Measurements from ENCODE around the gene STIMATE.

The STIMATE gene

DNA sequence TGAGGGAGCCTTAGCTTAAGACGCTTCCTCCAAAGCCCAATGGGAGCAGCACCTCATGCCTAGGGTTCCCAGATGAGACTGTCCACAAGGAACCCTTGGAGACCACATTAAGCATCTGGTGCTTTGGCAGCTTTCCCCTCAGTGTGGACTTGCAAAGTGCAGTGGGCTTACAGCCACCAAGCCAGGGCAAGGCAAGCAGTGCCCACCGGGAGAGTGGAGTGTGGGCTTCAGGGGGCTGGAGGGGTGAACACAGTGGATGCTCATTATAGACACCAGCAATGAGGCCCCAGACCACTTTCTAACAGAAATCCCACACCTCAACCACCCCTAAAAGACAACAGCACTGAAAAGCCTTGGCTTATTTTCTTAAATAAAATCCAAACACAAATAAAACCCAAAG is 53.5 kb downstream of the STIMATE start:
- Mint-ChIP-seq H3K4me1 (peaks cover 6% of the 10 kb centered on the region), H3K36me3 (peaks cover 43% of the 10 kb centered on the region), H3K4me3 (no peak overlapping the region), H3K27me3 (no peaks in the 10 kb centered on the region), H3K9me3 (no peaks in the 10 kb centered on the region), H3K27ac (no peak overlapping the region)
- no peak for ATAC-seq

DNA sequence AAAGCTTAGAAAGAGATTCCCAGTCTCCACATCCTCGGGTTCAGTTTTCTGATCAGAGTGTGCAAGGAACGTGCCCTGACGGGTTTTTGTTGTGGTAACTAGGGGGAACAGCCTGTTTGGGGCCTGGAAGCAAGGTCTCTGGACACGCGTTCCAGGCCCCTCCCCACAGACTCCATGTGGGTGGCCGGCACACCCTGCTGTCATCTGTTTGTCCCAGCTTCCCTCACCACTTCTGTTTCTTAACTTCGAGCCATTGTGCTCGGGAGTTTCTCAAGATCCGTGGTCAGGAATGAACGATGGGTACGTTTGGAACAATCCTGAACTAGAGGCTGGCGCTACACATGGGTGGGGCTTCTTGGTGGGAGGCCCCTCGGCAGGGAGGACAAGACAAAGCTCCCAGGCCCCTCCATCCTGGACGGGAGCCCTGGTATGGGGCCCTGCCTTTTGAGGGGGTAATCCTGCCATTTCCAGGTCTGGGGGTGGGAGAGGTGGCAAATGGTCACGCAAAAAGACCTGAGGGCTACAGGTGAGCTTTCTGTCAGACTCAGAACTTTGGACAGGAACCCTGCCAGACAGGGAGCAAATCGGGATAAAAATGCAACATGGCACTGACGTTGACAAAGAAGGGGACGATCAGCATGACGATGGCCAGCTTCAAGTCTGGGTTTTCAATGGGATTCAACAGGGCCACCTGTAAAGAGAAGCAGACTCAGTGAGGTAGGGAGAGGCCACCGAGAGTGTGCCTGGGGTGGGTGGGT is 54.1 kb downstream of the STIMATE start:
- H3K27ac Mint-ChIP-seq = no peak overlapping the region
- no peaks in the 10 kb centered on the region for H3K27me3 Mint-ChIP-seq
- H3K36me3 Mint-ChIP-seq = peaks cover 42% of the 10 kb centered on the region
- peaks cover 6% of the 10 kb centered on the region for H3K4me1 Mint-ChIP-seq
- H3K9me3 Mint-ChIP-seq = no peaks in the 10 kb centered on the region
- no peak for ATAC-seq
- no peak overlapping the region for H3K4me3 Mint-ChIP-seq

DNA sequence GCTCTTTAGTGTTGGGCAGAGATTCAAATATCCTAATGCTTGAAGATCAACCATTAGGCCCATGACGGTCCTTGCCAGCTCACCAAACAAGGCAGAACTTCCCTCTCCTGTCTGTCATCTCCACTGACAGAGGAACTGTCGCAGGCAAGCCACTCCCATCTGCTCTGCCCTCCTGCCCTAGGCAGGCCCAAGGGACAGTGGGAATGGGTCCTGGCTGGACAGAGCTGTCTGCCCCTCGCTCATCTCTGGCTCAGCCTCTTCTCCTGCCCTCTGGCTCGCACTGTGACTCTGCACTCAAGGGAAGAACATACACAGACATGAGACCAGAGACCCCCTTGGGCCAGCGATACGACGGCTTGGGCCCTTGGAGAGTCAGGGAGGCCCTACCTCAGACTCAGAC is 54.9 kb downstream of the STIMATE start:
- ATAC-seq = no peak
- Mint-ChIP-seq H3K36me3 (peaks cover 40% of the 10 kb centered on the region), H3K9me3 (no peaks in the 10 kb centered on the region), H3K27ac (no peak overlapping the region), H3K4me1 (peaks cover 6% of the 10 kb centered on the region), H3K4me3 (no peak overlapping the region), H3K27me3 (no peaks in the 10 kb centered on the region)

DNA sequence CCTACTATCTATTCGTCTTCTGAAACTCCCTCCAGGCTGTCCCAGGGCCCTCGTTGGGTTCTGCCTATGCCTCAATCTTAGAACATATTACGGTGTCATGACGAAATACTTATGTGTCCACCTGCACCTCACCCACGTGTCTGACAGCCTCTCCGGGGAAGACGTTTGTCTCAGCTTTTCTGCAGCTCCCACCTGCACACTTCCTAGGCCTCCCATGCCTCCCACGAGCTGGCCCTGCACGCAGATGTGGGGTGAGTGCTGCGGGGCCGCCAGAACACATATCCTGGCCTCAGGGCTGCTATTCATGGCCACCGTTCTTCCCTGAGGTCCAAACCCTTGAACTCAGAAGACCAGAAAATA is 55.4 kb downstream of the STIMATE start:
- peaks cover 39% of the 10 kb centered on the region for H3K36me3 Mint-ChIP-seq
- no peak for ATAC-seq
- H3K9me3 Mint-ChIP-seq = no peaks in the 10 kb centered on the region
- H3K27me3 Mint-ChIP-seq = no peaks in the 10 kb centered on the region
- no peak overlapping the region for H3K4me3 Mint-ChIP-seq
- H3K27ac Mint-ChIP-seq = no peak overlapping the region
- H3K4me1 Mint-ChIP-seq = peaks cover 6% of the 10 kb centered on the region

DNA sequence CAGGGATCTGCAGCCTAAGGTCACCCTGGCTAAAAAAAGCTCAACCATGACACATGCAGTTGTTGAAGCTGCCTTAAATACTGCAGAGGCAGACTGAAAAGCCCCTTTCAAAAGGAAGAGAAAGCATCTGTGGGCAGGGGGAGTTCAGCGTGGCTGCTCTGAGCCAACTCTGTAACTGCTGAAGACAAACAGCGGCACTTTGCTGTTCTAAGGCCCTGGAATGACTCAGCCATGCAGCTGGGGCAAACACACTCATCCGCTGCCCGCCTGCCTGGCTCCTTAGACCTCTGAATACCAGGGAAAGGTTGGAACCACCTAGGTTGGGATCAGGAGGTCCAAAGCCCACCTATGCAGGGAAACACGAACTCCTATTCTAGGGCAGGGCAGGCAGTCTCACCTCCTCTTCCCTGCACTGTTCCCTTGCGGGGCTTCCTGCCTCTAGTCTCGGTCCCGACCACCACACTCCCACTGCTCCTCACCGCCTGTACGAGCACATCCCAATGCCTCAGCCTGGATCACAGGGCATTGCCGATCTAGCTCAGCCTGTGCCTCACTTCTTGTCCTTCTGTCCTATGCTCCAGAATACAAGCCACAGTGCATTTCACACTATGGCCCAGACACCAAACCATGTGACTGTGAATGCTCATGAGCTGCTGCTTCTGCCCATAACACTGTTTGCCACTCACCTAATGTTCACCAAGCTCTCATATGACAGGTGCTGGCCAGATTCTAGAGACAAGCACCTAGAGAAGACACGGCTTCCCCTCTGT is 56.0 kb downstream of the STIMATE start:
- H3K36me3 Mint-ChIP-seq = peaks cover 44% of the 10 kb centered on the region
- peaks cover 12% of the 10 kb centered on the region for H3K4me1 Mint-ChIP-seq
- no peaks in the 10 kb centered on the region for H3K27me3 Mint-ChIP-seq
- no peaks in the 10 kb centered on the region for H3K9me3 Mint-ChIP-seq
- peak; percentile 72 for ATAC-seq
- H3K4me3 Mint-ChIP-seq = no peak overlapping the region
- no peak overlapping the region for H3K27ac Mint-ChIP-seq

DNA sequence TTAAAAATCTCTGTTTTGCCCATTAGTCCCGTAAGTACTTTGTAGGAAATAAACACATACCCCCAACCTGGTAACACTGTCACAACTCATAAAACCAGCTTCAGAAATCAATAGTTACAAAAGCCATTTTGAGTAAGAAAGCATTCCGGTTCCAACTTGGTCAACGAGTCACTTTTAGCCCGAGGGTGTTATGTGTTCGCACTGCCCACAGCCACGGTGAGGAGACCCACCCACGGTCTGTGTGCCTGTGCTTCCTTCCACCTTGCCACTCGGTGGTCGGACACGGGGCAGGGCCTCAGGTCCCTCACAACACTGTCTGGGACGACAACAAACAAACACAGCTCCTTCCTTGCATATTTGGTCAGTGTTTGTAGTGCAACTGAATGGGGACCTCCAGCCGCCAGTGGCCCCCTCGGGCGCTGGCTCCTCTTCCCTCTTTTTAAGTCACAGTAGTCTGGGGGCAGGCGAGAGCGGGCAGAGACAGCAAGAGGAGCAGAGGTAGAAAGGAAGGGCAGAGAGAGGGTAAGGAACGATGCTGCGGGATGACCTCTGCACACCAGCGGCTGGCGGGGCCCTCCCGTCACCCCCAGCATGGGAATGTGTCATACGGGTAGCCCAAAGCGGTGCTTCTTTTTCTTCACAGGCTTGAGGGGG is 57.3 kb downstream of the STIMATE start:
- peaks cover 47% of the 10 kb centered on the region for H3K36me3 Mint-ChIP-seq
- peaks cover 12% of the 10 kb centered on the region for H3K4me1 Mint-ChIP-seq
- no peak for ATAC-seq
- no peak overlapping the region for H3K27ac Mint-ChIP-seq
- no peak overlapping the region for H3K4me3 Mint-ChIP-seq
- H3K9me3 Mint-ChIP-seq = no peaks in the 10 kb centered on the region
- no peaks in the 10 kb centered on the region for H3K27me3 Mint-ChIP-seq

DNA sequence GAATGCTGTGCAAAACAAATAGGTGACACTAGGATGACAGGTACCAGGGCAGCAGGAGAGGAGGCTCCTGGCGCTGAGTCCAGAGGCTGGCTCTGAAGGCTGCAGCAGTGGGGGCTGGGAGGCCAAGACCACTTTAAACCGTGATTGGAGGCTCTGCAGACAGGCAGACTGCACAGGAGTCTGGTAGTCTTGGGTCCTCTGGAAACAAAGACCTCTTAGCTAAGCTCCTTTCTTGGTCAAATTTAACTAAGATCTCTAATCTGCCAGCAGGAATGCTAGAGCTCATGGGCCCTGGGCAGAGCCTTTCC is 58.1 kb downstream of the STIMATE start:
- H3K27ac Mint-ChIP-seq = no peak overlapping the region
- no peak for ATAC-seq
- peaks cover 12% of the 10 kb centered on the region for H3K4me1 Mint-ChIP-seq
- H3K9me3 Mint-ChIP-seq = no peaks in the 10 kb centered on the region
- peaks cover 41% of the 10 kb centered on the region for H3K36me3 Mint-ChIP-seq
- no peaks in the 10 kb centered on the region for H3K27me3 Mint-ChIP-seq
- H3K4me3 Mint-ChIP-seq = no peak overlapping the region

DNA sequence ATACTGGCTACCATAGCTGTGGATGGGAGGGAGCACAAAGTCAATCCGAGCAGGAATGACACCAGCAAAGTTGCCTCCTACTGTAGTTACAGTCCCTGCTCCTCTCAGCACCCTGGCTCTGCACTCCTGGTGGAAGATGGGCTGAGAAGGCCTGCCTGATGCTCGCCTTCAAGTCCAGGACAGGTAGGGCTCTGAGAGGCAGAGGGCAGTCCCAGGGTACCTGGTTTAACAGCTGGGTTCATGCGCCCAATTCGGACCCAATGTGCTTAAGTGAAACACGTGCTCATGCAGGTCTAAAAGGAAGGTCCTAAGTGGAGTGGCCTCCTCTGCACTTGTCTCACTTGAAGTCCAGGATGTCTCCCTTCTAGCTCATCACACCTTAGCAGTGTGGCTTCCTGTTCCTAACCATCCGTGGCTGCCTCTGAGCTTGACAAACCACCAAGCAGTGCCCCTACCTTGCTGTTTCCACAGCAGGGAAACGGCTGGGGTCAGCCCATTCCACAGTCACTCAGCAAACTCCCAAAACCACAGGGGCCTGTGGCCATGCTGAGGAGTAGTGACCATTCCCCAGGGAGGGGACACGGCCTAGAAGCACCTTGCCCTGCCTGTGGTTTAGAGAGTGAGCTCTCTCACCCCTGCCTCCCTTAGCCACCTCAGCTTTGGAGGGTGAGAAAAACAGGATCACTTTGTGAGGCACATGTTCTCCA is 58.6 kb downstream of the STIMATE start:
- H3K27ac Mint-ChIP-seq = no peak overlapping the region
- no peak for ATAC-seq
- no peaks in the 10 kb centered on the region for H3K9me3 Mint-ChIP-seq
- no peak overlapping the region for H3K4me3 Mint-ChIP-seq
- peaks cover 41% of the 10 kb centered on the region for H3K36me3 Mint-ChIP-seq
- H3K27me3 Mint-ChIP-seq = no peaks in the 10 kb centered on the region
- H3K4me1 Mint-ChIP-seq = peaks cover 12% of the 10 kb centered on the region

DNA sequence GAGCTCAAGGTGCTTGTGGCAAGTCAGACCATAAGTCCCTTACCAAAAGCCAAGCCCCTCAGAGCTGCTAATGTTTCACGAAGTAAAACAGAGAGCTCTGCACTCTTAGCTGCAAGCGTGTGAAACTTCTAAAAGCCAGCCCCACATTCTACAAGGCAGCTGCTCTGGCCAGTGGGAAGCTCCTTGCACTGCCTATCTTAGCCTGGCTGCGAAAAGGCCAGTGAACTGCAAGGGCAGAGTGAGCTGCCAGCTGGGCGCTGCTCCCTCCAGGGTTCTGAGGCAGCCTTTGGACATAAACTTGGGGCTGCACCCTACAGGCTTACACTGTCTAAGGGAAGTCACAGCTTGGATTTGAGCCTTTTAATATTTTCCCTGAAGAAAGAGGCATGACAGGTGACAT is 60.4 kb downstream of the STIMATE start:
- H3K36me3 Mint-ChIP-seq = peaks cover 37% of the 10 kb centered on the region
- peaks cover 12% of the 10 kb centered on the region for H3K4me1 Mint-ChIP-seq
- no peak overlapping the region for H3K4me3 Mint-ChIP-seq
- no peak overlapping the region for H3K27ac Mint-ChIP-seq
- no peak for ATAC-seq
- no peaks in the 10 kb centered on the region for H3K9me3 Mint-ChIP-seq
- H3K27me3 Mint-ChIP-seq = no peaks in the 10 kb centered on the region

DNA sequence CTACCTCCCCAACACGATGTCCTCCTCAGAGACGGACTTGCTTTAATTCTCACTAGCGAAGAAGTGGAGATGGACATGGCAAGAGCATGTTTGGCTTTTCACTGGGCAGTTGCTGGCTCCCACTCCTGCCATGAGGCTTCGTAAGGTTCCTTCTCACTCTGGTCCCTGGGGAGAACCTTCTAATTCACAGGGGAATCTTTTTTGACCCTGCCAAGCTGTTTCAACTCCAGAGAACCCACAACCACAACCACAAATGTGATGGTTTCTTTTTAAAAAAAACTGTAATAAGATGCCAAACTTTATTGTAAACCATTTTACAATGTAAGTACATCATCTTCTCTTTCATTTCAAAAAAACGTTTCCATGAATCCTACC is 60.9 kb downstream of the STIMATE start:
- Mint-ChIP-seq H3K27me3 (no peaks in the 10 kb centered on the region), H3K36me3 (peaks cover 32% of the 10 kb centered on the region), H3K27ac (no peak overlapping the region), H3K9me3 (no peaks in the 10 kb centered on the region), H3K4me3 (no peak overlapping the region), H3K4me1 (peaks cover 8% of the 10 kb centered on the region)
- no peak for ATAC-seq

DNA sequence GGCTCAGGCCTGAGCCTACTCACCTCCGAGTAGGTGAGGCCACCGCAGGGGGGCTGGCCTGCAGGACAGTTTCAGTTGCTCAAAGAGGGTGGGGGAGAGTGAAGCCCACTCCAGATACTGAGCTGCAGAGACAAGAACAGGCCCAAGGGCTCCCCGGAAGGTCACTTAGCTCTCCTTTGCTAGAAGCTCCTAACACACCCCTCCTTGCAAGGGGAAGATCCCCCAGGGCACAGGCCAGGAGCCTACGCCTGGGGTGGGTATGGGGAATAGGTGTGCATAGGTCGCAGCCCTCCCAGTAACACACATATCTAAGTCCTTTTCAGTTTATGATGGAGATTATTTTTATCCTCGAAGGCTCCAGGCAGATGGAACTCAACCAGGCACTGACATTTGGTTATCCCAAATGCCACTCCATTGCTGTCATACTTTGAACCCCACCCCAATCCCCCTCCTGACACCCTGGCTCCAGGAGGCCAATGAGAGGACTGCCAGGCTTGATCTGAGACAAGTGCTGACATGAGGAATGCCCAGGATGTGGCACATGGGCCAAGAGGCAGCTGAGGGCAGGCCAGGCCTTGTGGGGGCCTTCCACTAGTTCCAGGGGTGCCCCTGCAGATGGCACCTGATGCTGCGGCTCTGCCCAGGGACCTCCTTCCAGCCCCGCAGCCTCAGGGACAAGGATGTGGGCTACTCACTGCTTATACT is 61.4 kb downstream of the STIMATE start:
- Mint-ChIP-seq H3K9me3 (no peaks in the 10 kb centered on the region), H3K4me3 (no peak overlapping the region), H3K27ac (no peak overlapping the region), H3K36me3 (peaks cover 26% of the 10 kb centered on the region), H3K4me1 (peaks cover 6% of the 10 kb centered on the region), H3K27me3 (no peaks in the 10 kb centered on the region)
- no peak for ATAC-seq

DNA sequence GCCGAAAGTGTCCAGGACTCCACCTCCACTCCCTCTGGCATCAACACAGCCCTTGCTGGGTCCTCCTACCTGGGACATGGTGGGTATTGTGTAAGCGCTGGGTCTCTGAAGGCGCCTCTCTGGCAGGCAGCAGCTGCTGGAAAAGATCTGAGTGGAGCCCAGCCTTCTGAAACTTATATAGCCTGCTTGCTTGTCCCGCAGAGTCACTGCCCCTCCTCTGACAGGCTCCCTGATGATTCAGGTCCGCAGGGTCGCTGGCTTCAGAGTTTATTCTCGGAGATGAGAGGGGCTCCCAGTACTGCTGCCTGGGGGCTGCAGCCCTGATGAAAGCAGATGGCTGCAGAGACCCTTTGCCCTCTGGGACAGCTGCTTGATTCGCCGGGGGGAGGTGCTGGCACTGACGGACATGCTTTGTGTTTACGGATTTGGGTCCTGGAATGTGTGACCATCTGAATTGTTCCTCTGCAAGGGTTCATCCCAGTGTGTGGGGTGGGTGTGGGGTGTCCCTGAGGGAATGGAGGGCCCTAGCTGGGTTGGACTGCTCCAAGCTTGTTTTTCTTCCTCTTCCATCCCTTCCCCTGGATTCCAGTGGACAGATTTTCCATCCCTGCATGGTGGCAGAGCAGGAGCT is 62.4 kb downstream of the STIMATE start, which contains the start of gene MUSTN1:
Gene MUSTN1 (minus strand): TSS at position 149 of the 631 bp plus-strand sequence. CDS start 71 bp downstream, at position 78.
- H3K9me3 Mint-ChIP-seq = no peaks in the 10 kb centered on the region
- no peaks in the 10 kb centered on the region for H3K27me3 Mint-ChIP-seq
- ATAC-seq = no peak
- peaks cover 6% of the 10 kb centered on the region for H3K4me1 Mint-ChIP-seq
- H3K4me3 Mint-ChIP-seq = no peak within 1 kb of the TSS
- peaks cover 21% of the 10 kb centered on the region for H3K36me3 Mint-ChIP-seq
- no peak within 1 kb of the TSS for H3K27ac Mint-ChIP-seq

DNA sequence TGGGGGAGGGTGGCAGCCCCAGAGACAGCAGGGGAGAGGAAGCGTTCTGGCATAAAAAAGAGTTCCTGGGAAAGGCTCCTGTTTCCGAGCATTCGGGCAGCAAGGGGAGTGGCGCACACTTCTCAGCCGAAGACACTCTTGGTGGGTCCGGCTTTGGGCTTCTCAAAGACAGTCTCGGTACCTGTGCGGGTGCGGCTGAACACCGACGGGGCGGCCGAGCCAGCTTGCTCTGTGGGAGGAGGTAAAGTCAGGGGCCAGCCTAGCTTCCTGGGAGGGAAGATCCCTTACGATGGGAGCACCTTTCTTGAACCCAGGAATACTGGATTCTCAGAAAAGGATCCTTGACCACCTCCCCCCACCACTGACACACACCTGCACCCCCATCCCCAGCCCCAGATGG is 64.1 kb downstream of the STIMATE start:
- Mint-ChIP-seq H3K36me3 (peaks cover 19% of the 10 kb centered on the region), H3K27ac (no peak overlapping the region), H3K4me1 (peaks cover 6% of the 10 kb centered on the region), H3K4me3 (no peak overlapping the region), H3K27me3 (no peaks in the 10 kb centered on the region), H3K9me3 (no peaks in the 10 kb centered on the region)
- ATAC-seq = no peak

DNA sequence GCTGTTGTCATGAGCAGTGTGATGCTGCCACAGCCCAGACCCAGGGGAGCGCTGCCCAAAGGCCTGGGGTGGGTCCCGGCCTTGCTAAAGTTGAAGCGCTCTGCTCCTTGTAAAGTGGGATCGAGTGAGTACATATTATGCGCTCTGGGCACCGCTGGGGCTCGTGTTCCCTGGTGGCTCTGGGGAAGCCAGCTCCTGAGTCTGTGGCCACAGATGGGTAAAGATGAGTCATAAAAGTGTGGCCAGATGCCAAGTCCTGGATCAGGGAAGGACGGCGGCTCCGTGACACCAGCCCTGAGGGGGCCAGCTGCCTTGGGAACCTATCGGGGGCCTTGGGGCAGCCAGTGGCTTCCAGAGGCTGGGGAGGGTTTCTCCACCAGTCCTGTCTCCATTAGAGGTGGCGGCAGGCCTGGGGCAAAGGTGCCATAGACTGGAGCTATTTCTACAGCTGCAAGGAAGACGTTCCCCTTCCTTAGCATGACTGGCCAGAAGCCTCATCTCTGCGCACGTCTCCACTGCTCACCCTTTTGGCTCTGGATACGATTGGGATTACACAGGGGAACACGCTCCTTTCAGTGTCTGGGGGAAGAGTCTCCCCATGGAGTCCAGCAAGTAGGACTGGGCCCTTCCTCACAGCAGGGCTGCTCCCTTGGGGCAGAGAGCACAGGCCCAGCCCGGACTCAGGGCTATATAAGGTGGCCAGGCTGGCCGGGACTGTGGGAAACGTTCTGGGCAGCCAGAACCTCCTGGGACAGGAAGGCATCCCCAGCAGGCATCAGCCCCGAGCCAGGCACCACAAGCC is 65.6 kb downstream of the STIMATE start:
- H3K27me3 Mint-ChIP-seq = no peaks in the 10 kb centered on the region
- H3K27ac Mint-ChIP-seq = no peak overlapping the region
- no peaks in the 10 kb centered on the region for H3K9me3 Mint-ChIP-seq
- no peak overlapping the region for H3K4me3 Mint-ChIP-seq
- peaks cover 3% of the 10 kb centered on the region for H3K4me1 Mint-ChIP-seq
- no peak for ATAC-seq
- peaks cover 9% of the 10 kb centered on the region for H3K36me3 Mint-ChIP-seq
